Mucosa of descending colon (tissue), 3 donors: ENCODE results near the gene ORAI3. TPM values are rescaled to one million over a fixed set of nuclear protein-coding genes. Genes with fewer than 3 reads are reported as not detected.

Source experiments
- ATAC-seq: fragments of 200-7000 bp; cut with Tn5 transposase; one replicate; pipeline ENCODE4 v1.9.1; 2020; ENCODE audit warnings: mild to moderate bottlenecking, moderate library complexity
- DNase-seq, 3 donors: peaks; one replicate each; pipeline ENCODE4 v3.0.0-alpha.2; 2020
- H3K36me3 ChIP-seq: fragments of 200-600 bp; one replicate; pipeline ENCODE4 v1.8.0; 2021; ENCODE audit warnings: low read depth, mild to moderate bottlenecking
- H3K4me1 ChIP-seq: fragments of 200-600 bp; one replicate; pipeline ENCODE4 v1.8.0; 2021; ENCODE audit warnings: low read depth, mild to moderate bottlenecking
- H3K4me3 ChIP-seq: fragments of 200-600 bp; one replicate; pipeline ENCODE4 v1.8.0; 2021; ENCODE audit warnings: mild to moderate bottlenecking
- H3K9me3 ChIP-seq: fragments of 200-600 bp; one replicate; pipeline ENCODE4 v1.8.0; 2021; ENCODE audit warnings: mild to moderate bottlenecking
- intact Hi-C, 2 donors: fragments of 100-400 bp; cut with DNase I in 1 of 2; cut with micrococcal nuclease in 1 of 2; formaldehyde crosslinking; loops; one replicate each; pipeline versions ENCODE4 v1.11.0 to v1.11.1; 2022; cut with DNase I, micrococcal nuclease
- long read RNA-seq, 2 donors: library from polyadenylated mRNA; unstranded; transcript quantifications; one replicate each; pipeline ENCODE4 v2.0.0, GENCODE V29; 2019 to 2021
- total RNA-seq, 3 donors: library from RNA; stranded (reverse); fragmentation: NEBNext Ultra II Directional in 2 of 3; extraction: Animal tissue kit (Norgen Biotek cat#: 25700) in 2 of 3; gene quantifications; one replicate each; pipeline versions ENCODE4 v1.2.1 to v1.2.4, GENCODE V29; 2021 to 2023
- TF ChIP-seq, protein P1 (sequence below): fragments of 200-600 bp; IDR thresholded peaks from one replicate; pipeline ENCODE4 v1.8.0; 2022; ENCODE audit warnings: antibody characterized with exemption, mild to moderate bottlenecking
- donor health status: DM: no; HTN: no; CAD: no; lungs with moderate emphysema.
- donor health status: DM: no; HTN: no; CAD: no.
- donor health status: DM: no; HTN: yes; CAD: no.

The ORAI3 gene
- total RNA-seq: 10 to 100 TPM; 14.6 to 24.6 (median 15.4) TPM
- long read RNA-seq, donor 1, transcript ORAI3-201 (2 exons, 2,206 nt): major isoform, 69 of 73 reads
- long read RNA-seq, donor 1, partial matches to known transcripts: 0 of 73 reads
- long read RNA-seq, donor 1, other reads (novel, unspliced or antisense): 3 of 73 reads
- long read RNA-seq, donor 2, partial matches to known transcripts: 0 of 5 reads
- long read RNA-seq, donor 2, other reads (novel, unspliced or antisense): 1 of 5 reads

DNA sequence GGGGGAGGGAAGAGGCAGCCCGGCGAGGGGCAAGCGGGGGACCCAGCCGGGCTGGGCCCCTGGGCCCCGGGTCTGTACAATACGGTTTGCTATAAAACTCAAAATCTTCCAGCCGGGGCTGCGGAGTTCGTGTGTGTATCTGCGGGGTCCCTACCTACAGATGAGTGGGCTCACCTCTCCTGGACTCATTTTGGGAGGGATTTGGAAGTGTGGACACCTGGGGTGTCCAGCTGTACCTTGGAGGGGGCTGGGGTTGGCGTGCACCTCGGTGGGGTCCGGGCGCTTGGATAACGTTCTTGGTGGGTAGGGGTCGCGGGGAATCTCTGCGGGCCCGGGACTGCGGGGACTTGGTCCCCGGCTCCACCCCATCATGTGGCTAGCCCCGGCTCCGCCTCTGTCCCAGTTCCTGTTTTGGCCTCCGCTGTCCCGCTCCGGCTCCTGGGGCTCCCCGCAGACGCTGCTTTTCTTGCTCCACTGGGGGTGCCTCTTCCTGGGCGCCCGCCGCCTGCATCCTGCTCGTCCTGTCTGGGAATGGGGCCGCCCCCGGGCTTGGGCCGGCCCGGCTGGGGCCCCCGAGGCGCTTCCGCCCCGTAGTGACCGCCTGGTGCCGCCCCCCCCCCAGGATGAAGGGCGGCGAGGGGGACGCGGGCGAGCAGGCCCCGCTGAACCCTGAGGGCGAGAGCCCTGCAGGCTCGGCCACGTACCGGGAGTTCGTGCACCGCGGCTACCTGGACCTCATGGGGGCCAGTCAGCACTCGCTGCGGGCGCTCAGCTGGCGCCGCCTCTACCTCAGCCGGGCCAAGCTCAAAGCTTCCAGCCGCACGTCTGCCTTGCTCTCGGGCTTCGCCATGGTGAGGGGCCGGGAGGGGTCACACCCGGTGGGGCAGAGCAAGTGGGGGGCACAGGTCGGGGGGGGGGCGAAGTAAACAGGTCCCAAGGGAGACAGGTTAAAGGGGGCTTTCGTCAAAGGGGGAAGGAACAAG is at the start of gene ORAI3:
ORAI3 (plus strand) TSS at position 402 of the 983 bp plus-strand sequence; CDS start at position 624, 222 bp downstream.
- peak within 1 kb of the TSS; percentile 56 for H3K4me3 ChIP-seq
- TF ChIP-seq, protein P1, sequence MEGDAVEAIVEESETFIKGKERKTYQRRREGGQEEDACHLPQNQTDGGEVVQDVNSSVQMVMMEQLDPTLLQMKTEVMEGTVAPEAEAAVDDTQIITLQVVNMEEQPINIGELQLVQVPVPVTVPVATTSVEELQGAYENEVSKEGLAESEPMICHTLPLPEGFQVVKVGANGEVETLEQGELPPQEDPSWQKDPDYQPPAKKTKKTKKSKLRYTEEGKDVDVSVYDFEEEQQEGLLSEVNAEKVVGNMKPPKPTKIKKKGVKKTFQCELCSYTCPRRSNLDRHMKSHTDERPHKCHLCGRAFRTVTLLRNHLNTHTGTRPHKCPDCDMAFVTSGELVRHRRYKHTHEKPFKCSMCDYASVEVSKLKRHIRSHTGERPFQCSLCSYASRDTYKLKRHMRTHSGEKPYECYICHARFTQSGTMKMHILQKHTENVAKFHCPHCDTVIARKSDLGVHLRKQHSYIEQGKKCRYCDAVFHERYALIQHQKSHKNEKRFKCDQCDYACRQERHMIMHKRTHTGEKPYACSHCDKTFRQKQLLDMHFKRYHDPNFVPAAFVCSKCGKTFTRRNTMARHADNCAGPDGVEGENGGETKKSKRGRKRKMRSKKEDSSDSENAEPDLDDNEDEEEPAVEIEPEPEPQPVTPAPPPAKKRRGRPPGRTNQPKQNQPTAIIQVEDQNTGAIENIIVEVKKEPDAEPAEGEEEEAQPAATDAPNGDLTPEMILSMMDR: no peak
- no peaks in the 10 kb centered on the region for H3K9me3 ChIP-seq
- peak; percentile 73 for ATAC-seq
- intact Hi-C loops: no loop called here
- DNase-seq: peak; percentile 79 to 91 (median 82)
- peaks cover 19% of the 10 kb centered on the region for H3K4me1 ChIP-seq
- no peaks in the 10 kb centered on the region for H3K36me3 ChIP-seq

DNA sequence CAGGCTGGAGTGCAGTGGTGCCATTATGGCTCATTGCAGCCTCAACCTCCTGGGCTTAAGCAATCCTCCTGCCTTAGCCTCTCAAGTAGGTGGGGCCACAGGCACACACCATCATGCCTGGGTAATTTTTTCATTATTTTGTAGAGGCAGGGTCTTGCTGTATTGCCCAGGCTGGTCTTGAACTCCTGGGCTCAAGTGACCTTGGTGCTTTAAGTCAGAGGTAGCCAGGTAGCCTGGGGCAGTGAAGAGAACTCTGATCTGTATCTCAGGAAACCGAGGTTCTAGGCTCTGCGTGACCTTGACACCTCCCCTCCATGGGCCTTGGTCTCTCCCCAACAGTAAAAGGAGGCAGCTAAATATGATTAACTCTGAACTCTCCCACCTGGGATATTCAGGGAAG is 49.1 kb upstream of the ORAI3 start:
- DNase-seq: no peak
- no peak for ATAC-seq

DNA sequence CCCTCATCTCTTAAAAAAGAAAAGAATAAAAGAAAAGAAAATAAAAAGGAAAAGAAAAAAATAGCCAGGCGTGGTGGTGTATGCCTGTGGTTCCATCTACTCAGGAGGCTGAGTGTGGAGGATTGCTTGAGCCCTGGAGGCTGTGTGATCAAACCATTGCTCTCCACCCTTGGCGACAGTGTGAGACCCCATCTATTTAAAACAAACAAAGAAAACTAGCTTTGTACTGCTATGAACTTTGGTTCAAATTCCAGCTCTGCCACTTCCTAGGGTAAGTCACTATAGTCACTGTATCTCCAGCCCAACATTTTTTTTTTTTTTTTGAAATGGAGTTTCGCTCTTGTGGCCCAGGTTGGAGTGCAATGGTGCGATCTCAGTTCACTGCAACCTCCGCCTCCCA is 48.3 kb upstream of the ORAI3 start:
- intact Hi-C loops: no loop called here
- H3K4me1 ChIP-seq: peaks cover 12% of the 10 kb centered on the region
- H3K36me3 ChIP-seq: no peaks in the 10 kb centered on the region
- TF ChIP-seq, protein P1: no peak
- H3K4me3 ChIP-seq: no peak overlapping the region
- ATAC-seq (no peak), DNase-seq (no peak)
- no peaks in the 10 kb centered on the region for H3K9me3 ChIP-seq

More for the DNA sequence above, 49.1 kb upstream of the ORAI3 start:
- Histone ChIP-seq H3K4me3 (no peak overlapping the region), H3K9me3 (no peaks in the 10 kb centered on the region), H3K4me1 (peaks cover 12% of the 10 kb centered on the region), H3K36me3 (no peaks in the 10 kb centered on the region)
- intact Hi-C loops: no loop called here
- TF ChIP-seq, protein P1: no peak

DNA sequence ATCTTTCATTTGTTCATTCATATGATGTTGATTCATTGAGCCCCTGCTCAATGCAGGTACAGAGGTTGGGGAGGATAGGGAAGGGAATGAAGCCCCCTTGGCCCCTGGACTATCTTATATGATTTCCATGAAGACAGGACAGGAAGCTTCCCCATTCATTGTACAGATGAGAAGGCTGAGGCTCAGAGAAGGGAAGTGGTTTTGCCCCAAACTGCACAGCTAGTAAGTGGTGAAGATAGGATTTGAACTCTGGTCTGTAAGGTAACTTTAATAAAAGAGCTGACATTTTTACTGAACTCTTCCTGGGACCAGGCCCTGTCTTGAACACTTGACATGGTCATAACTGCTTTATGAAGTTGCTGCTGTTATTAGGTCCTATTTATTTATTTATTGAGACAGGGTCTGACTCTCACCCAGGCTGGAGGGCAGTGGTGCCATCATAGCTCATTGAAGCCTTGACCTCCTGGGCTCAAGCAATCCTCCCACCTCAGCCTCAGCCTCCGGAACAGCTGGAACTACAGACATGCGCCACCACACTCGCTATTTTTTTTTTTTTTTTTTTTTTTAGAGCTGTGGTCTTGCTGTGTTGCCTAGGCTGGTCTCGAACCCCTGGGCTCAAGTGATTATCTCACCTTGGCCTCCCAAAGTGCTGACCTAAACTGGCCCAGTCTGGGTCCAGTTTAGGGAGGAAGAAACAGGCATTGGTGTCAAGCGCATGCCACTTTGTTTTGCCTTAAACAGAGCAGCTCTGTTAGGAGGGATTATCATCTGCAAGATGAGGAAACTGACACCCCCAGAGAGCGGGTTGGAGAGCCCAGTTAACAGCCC is 47.5 kb upstream of the ORAI3 start:
- ATAC-seq: no peak

More for the DNA sequence above, 47.5 kb upstream of the ORAI3 start:
- no peaks in the 10 kb centered on the region for H3K36me3 ChIP-seq
- intact Hi-C loops: no loop called here
- no peaks in the 10 kb centered on the region for H3K9me3 ChIP-seq
- H3K4me3 ChIP-seq: no peak overlapping the region
- TF ChIP-seq, protein P1: no peak
- no peak for DNase-seq
- H3K4me1 ChIP-seq: peaks cover 8% of the 10 kb centered on the region
